KMS-11 (cell line): ENCODE data around the gene ALOX12.
"Not testable (repeated sequence)": the region's sequence is repeated elsewhere in the genome, so short reads cannot be mapped to it uniquely, and the experiment has no call there.

Experiments
- H2AFZ ChIP-seq: fragments of 200-600 bp; sonication (generic); 2 replicates; pipeline ENCODE4 v1.6.1; 2016; ENCODE audit warnings: antibody characterized with exemption, mixed run types, low read depth
- H3K27ac ChIP-seq: fragments of 200-600 bp; sonication (generic); 2 replicates; pipeline ENCODE4 v1.6.1; 2016; ENCODE audit warnings: mild to moderate bottlenecking, mixed run types
- H3K27me3 ChIP-seq: fragments of 200-600 bp; sonication (generic); 2 replicates; pipeline ENCODE4 v1.6.1; 2017; ENCODE audit warnings: mild to moderate bottlenecking, low read depth, mixed run types, moderate library complexity; ENCODE audit not compliant: insufficient read depth
- H3K36me3 ChIP-seq: fragments of 200-600 bp; sonication (generic); 2 replicates; pipeline ENCODE4 v1.6.1; 2017; ENCODE audit warnings: mild to moderate bottlenecking, mixed run types; ENCODE audit not compliant: insufficient read depth
- H3K4me1 ChIP-seq: fragments of 200-600 bp; sonication (generic); 2 replicates; pipeline ENCODE4 v1.6.1; 2016; ENCODE audit warnings: mild to moderate bottlenecking, low read depth, mixed run types; ENCODE audit not compliant: poor library complexity, severe bottlenecking
- H3K4me2 ChIP-seq: fragments of 200-600 bp; sonication (generic); 2 replicates; pipeline ENCODE4 v1.7.0; 2016; ENCODE audit warnings: mild to moderate bottlenecking, mixed run types
- H3K4me3 ChIP-seq: fragments of 200-600 bp; sonication (generic); IDR thresholded peaks from 2 replicates; pipeline ENCODE4 v1.6.1; 2017; ENCODE audit warnings: low read depth, low read length, mixed read lengths; ENCODE audit not compliant: insufficient read depth
- H3K79me2 ChIP-seq: fragments of 200-600 bp; sonication (generic); 2 replicates; pipeline ENCODE4 v1.6.1; 2016; ENCODE audit warnings: low read depth, mixed run types; ENCODE audit not compliant: insufficient read depth
- H3K9ac ChIP-seq: fragments of 200-600 bp; sonication (generic); 2 replicates; pipeline ENCODE4 v1.6.1; 2016; ENCODE audit warnings: mild to moderate bottlenecking, mixed run types
- H4K20me1 ChIP-seq: fragments of 200-600 bp; sonication (generic); 2 replicates; pipeline ENCODE4 v1.6.1; 2016; ENCODE audit warnings: mild to moderate bottlenecking, mixed run types; ENCODE audit not compliant: insufficient read depth
- CTCF ChIP-seq: fragments of 200-600 bp; sonication (generic); conservative IDR thresholded peaks from 2 replicates; pipeline ENCODE4 v1.6.1; 2017; ENCODE audit warnings: low read depth, mild to moderate bottlenecking, antibody characterized with exemption, low read length, moderate library complexity, mixed read lengths

Gene ALOX12

GRCh38 chr17:7045492-7046126 lies 49.8 kb downstream of the ALOX12 start:
- no peak overlapping the region for H3K4me3 ChIP-seq
- no peaks in the 10 kb centered on the region for H3K79me2 ChIP-seq
- H3K9ac ChIP-seq: no peak overlapping the region
- H3K27ac ChIP-seq: no peak overlapping the region
- peak; percentile 59 for TF ChIP-seq CTCF
- H3K4me2 ChIP-seq: peak overlapping the region; percentile 48
- no peaks in the 10 kb centered on the region for H3K27me3 ChIP-seq
- no peak overlapping the region for H2AFZ ChIP-seq
- H3K4me1 ChIP-seq: no peaks in the 10 kb centered on the region
- no peaks in the 10 kb centered on the region for H4K20me1 ChIP-seq
- H3K36me3 ChIP-seq: no peaks in the 10 kb centered on the region

GRCh38 chr17:7046127-7046724 lies 50.4 kb downstream of the ALOX12 start:
- no peaks in the 10 kb centered on the region for H4K20me1 ChIP-seq
- no peaks in the 10 kb centered on the region for H3K27me3 ChIP-seq
- no peaks in the 10 kb centered on the region for H3K36me3 ChIP-seq
- no peak overlapping the region for H3K27ac ChIP-seq
- no peak overlapping the region for H3K4me3 ChIP-seq
- peak overlapping the region; percentile 44; the same call in 1 of the 2 replicates for H2AFZ ChIP-seq
- no peak overlapping the region for H3K9ac ChIP-seq
- no peak for TF ChIP-seq CTCF
- H3K79me2 ChIP-seq: no peaks in the 10 kb centered on the region
- no peaks in the 10 kb centered on the region for H3K4me1 ChIP-seq
- peak overlapping the region; percentile 48 for H3K4me2 ChIP-seq

- H3K4me1 ChIP-seq, H4K20me1 ChIP-seq, H3K36me3 ChIP-seq, H3K79me2 ChIP-seq, H3K4me3 ChIP-seq, H3K9ac ChIP-seq, H3K27ac ChIP-seq, H3K27me3 ChIP-seq: not testable (repeated sequence)
- peak overlapping the region; percentile 49; the same call in 1 of the 2 replicates for H2AFZ ChIP-seq
- peak overlapping the region; percentile 48 for H3K4me2 ChIP-seq
Measured at GRCh38 chr17:7046725-7047397, 51.0 kb downstream of the ALOX12 start.

- Histone ChIP-seq H3K9ac (no peak overlapping the region), H3K36me3 (no peaks in the 10 kb centered on the region), H3K79me2 (no peaks in the 10 kb centered on the region), H3K4me2 (no peak overlapping the region), H2AFZ (no peak overlapping the region), H4K20me1 (no peaks in the 10 kb centered on the region), H3K27me3 (no peaks in the 10 kb centered on the region), H3K4me1 (no peaks in the 10 kb centered on the region), H3K27ac (no peak overlapping the region), H3K4me3 (no peak overlapping the region)
- no peak for TF ChIP-seq CTCF
Measured at GRCh38 chr17:7047566-7047965, 51.7 kb downstream of the ALOX12 start.

- Histone ChIP-seq H3K4me2 (no peak overlapping the region), H4K20me1 (no peaks in the 10 kb centered on the region), H3K4me3 (no peak overlapping the region), H3K27ac (no peak overlapping the region), H3K4me1 (no peaks in the 10 kb centered on the region), H3K9ac (no peak overlapping the region), H2AFZ (no peak overlapping the region), H3K36me3 (no peaks in the 10 kb centered on the region), H3K27me3 (no peaks in the 10 kb centered on the region), H3K79me2 (no peaks in the 10 kb centered on the region)
- no peak for TF ChIP-seq CTCF
Measured at GRCh38 chr17:7048968-7049367, 53.1 kb downstream of the ALOX12 start.

- H2AFZ ChIP-seq, H4K20me1 ChIP-seq, H3K4me1 ChIP-seq, H3K36me3 ChIP-seq, H3K4me3 ChIP-seq, H3K27ac ChIP-seq, H3K79me2 ChIP-seq, H3K9ac ChIP-seq, H3K27me3 ChIP-seq, H3K4me2 ChIP-seq: not testable (repeated sequence)
Measured at GRCh38 chr17:7050583-7050982, 54.7 kb downstream of the ALOX12 start.
